Liver (tissue), 9 donors: Measurements from ENCODE around the gene SLC6A12. TPM values are rescaled to one million over a fixed set of nuclear protein-coding genes. Genes with fewer than 3 reads are reported as not detected.

Experiments used
- DNase-seq: peaks from one replicate; pipeline ENCODE4 v3.0.0-alpha.2; 2017; ENCODE audit warnings: low spot score
- H3K27ac ChIP-seq, 2 donors: one replicate each; pipeline ENCODE4 v1.7.0; 2013; ENCODE audit warnings: inconsistent platforms in 2 of 2, low read length in 2 of 2, control low read depth in 1 of 2, low read depth in 1 of 2, mild to moderate bottlenecking in 1 of 2
- H3K27me3 ChIP-seq, 4 donors: one replicate each; pipeline versions ENCODE4 v1.6.1 to v1.7.0; 2013; ENCODE audit warnings: low read length in 3 of 4, inconsistent platforms in 1 of 4, mild to moderate bottlenecking in 1 of 4, moderate library complexity in 1 of 4; ENCODE audit not compliant: control insufficient read depth in 4 of 4, insufficient read depth in 4 of 4
- H3K36me3 ChIP-seq, 4 donors: one replicate each; pipeline versions ENCODE4 v1.6.1 to v1.7.0; 2013; ENCODE audit warnings: low read length in 3 of 4, mild to moderate bottlenecking in 3 of 4, low read depth in 1 of 4, moderate library complexity in 1 of 4; ENCODE audit not compliant: control insufficient read depth in 4 of 4, insufficient read depth in 3 of 4
- H3K4me1 ChIP-seq, 4 donors: one replicate each; pipeline versions ENCODE4 v1.6.1 to v1.7.0; 2013; ENCODE audit warnings: low read length in 3 of 4, mild to moderate bottlenecking in 3 of 4, moderate library complexity in 1 of 4; ENCODE audit not compliant: control insufficient read depth in 4 of 4, insufficient read depth in 4 of 4
- H3K4me3 ChIP-seq, 3 donors: one replicate each; pipeline versions ENCODE4 v1.6.1 to v1.7.0; 2013; ENCODE audit warnings: low read length in 3 of 3, control low read depth in 1 of 3, low read depth in 1 of 3, mild to moderate bottlenecking in 1 of 3
- H3K9ac ChIP-seq, 2 donors: one replicate each; pipeline ENCODE4 v1.7.0; 2013; ENCODE audit warnings: low read length in 2 of 2, mild to moderate bottlenecking in 2 of 2, moderate library complexity in 2 of 2, control low read depth in 1 of 2, low read depth in 1 of 2
- H3K9me3 ChIP-seq, 4 donors: one replicate each; pipeline versions ENCODE4 v1.6.1 to v1.7.0; 2013; ENCODE audit warnings: low read length in 3 of 4; ENCODE audit not compliant: control insufficient read depth in 4 of 4
- EGR1 ChIP-seq, 2 donors: IDR thresholded peaks; 2 replicates each; pipeline ENCODE4 v1.6.1; 2016 to 2018; ENCODE audit warnings: antibody characterized with exemption in 2 of 2, low read depth in 2 of 2
- FOXA1 ChIP-seq: IDR thresholded peaks from 2 replicates; pipeline ENCODE4 v1.6.1; 2016; ENCODE audit warnings: antibody characterized with exemption
- FOXA2 ChIP-seq: IDR thresholded peaks from 2 replicates; pipeline ENCODE4 v1.6.1; 2016; ENCODE audit warnings: antibody characterized with exemption
- GABPA ChIP-seq, 2 donors: IDR thresholded peaks in 1 of 2; conservative IDR thresholded peaks in 1 of 2; 2 replicates each; pipeline ENCODE4 v1.6.1; 2016; ENCODE audit warnings: antibody characterized with exemption in 2 of 2, mild to moderate bottlenecking in 1 of 2, moderate library complexity in 1 of 2
- HNF4A ChIP-seq, 2 donors: conservative IDR thresholded peaks; 2 replicates each; pipeline ENCODE4 v1.6.1; 2016; ENCODE audit warnings: antibody characterized with exemption in 2 of 2, mild to moderate bottlenecking in 2 of 2
- HNF4G ChIP-seq: IDR thresholded peaks from 2 replicates; pipeline ENCODE4 v1.6.1; 2016; ENCODE audit warnings: antibody characterized with exemption
- JUND ChIP-seq, 2 donors: IDR thresholded peaks; 2 replicates each; pipeline ENCODE4 v1.6.1; 2016; ENCODE audit warnings: antibody characterized with exemption in 2 of 2
- NR2F2 ChIP-seq: IDR thresholded peaks from 2 replicates; pipeline ENCODE4 v1.6.1; 2016; ENCODE audit warnings: antibody characterized with exemption
- RAD21 ChIP-seq, 2 donors: IDR thresholded peaks; 2 replicates each; pipeline ENCODE4 v1.6.1; 2016; ENCODE audit warnings: antibody characterized with exemption in 2 of 2, mild to moderate bottlenecking in 2 of 2
- RXRA ChIP-seq, 2 donors: IDR thresholded peaks; 2 replicates each; pipeline ENCODE4 v1.6.1; 2017 to 2018; ENCODE audit warnings: antibody characterized with exemption in 2 of 2, mild to moderate bottlenecking in 1 of 2
- SP1 ChIP-seq: IDR thresholded peaks from 2 replicates; pipeline ENCODE4 v1.6.1; 2018; ENCODE audit warnings: antibody characterized with exemption, mild to moderate bottlenecking
- TAF1 ChIP-seq: conservative IDR thresholded peaks from 2 replicates; pipeline ENCODE4 v1.6.1; 2016; ENCODE audit warnings: antibody characterized with exemption, mild to moderate bottlenecking
- YY1 ChIP-seq: IDR thresholded peaks from 2 replicates; pipeline ENCODE4 v1.6.1; 2016; ENCODE audit warnings: antibody characterized with exemption, mild to moderate bottlenecking
- WGBS: extraction: QIAGEN DNeasy Blood & Tissue Kit; methylation state at CpG from one replicate; pipeline ENCODE4 v1.1.7; 2013; 5-methylcytosine and 5-hydroxymethylcytosine counted together
- polyA plus RNA-seq, 2 donors: library from polyadenylated mRNA; stranded (reverse) in 1 of 2; unstranded in 1 of 2; fragments of 200-250 nt in 1 of 2; fragments of >200 nt in 1 of 2; fragmentation: Nextera tagmentation in 1 of 2; extraction: Ambion mirVana in 1 of 2; gene quantifications; one replicate each; pipeline versions ENCODE4 v1.2.1 to v1.2.3, GENCODE V29; 2013 to 2015
- total RNA-seq, 2 donors: library from RNA; depleted of rRNA; stranded (reverse); fragments of >200 nt; gene quantifications; one replicate each; pipeline ENCODE4 v1.2.3, GENCODE V29; 2014
- TF ChIP-seq, protein P1 (sequence below): fragments of 150-350 bp; IDR thresholded peaks from 2 replicates; pipeline ENCODE4 v1.5.1; 2017; ENCODE audit warnings: improper control_type of control experiment, low read depth, low read length; ENCODE audit not compliant: missing input control
- TF ChIP-seq, protein P2 (sequence below): IDR thresholded peaks from 2 replicates; pipeline ENCODE4 v1.6.1; 2016; ENCODE audit warnings: antibody characterized with exemption
- TF ChIP-seq, protein P3 (sequence below): IDR thresholded peaks from 2 replicates; pipeline ENCODE4 v1.6.1; 2016; ENCODE audit warnings: antibody characterized with exemption, mild to moderate bottlenecking
- TF ChIP-seq, protein P4 (sequence below): IDR thresholded peaks from 2 replicates; pipeline ENCODE4 v1.6.1; 2016; ENCODE audit warnings: antibody characterized with exemption
- TF ChIP-seq, protein P5 (sequence below): IDR thresholded peaks from 2 replicates; pipeline ENCODE4 v1.6.1; 2016; ENCODE audit warnings: antibody characterized with exemption
- donor health status: healthy.
- donor health status: healthy.
- donor health status: healthy.
- donor health status: healthy.
- donor health status: healthy.

The SLC6A12 gene
- total and polyA plus RNA-seq, 4 donors: 18.2 to 30.3 (median 23.2) TPM

DNA sequence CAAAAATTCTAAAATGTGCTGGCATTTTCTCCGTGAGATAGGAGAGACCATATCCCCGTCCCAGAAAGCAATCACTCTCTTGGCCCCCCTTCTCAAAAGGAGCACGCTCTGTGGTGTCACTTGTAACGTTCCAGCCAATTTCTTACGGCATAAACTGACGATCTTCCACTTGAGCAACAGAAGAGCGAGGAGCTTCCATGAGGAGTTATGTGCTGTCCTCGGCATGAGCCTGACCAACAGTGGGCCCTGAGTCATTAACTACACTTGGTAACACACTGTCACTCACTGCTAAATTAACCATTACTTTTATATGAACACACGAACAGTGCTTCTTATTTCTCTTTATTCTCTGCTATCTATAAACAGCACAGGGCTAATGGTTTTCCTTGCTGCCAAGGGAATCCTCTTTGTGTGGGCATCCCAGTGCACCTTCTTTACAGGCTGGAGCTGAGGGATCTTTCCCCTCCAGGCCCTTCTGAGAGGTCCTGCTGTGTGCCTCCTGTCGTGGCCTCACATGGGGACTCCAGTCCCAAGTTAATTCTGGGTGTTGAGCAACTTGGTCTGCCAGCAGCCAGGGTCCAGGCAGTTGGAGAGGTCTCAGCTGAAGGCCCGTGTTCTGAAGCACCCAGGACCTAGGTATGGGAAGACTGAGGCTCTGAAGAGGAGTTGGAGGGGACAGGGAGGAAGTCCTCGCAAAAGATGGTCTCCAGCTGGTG lies 39.3 kb upstream of the SLC6A12 start:
- no peaks in the 10 kb centered on the region for H3K9me3 ChIP-seq
- peak; percentile 32 for DNase-seq
- H3K27me3 ChIP-seq: no peaks in the 10 kb centered on the region
- no peak for TF ChIP-seq FOXA1
- TF ChIP-seq, protein P1, sequence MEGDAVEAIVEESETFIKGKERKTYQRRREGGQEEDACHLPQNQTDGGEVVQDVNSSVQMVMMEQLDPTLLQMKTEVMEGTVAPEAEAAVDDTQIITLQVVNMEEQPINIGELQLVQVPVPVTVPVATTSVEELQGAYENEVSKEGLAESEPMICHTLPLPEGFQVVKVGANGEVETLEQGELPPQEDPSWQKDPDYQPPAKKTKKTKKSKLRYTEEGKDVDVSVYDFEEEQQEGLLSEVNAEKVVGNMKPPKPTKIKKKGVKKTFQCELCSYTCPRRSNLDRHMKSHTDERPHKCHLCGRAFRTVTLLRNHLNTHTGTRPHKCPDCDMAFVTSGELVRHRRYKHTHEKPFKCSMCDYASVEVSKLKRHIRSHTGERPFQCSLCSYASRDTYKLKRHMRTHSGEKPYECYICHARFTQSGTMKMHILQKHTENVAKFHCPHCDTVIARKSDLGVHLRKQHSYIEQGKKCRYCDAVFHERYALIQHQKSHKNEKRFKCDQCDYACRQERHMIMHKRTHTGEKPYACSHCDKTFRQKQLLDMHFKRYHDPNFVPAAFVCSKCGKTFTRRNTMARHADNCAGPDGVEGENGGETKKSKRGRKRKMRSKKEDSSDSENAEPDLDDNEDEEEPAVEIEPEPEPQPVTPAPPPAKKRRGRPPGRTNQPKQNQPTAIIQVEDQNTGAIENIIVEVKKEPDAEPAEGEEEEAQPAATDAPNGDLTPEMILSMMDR: no peak
- TF ChIP-seq, protein P2, sequence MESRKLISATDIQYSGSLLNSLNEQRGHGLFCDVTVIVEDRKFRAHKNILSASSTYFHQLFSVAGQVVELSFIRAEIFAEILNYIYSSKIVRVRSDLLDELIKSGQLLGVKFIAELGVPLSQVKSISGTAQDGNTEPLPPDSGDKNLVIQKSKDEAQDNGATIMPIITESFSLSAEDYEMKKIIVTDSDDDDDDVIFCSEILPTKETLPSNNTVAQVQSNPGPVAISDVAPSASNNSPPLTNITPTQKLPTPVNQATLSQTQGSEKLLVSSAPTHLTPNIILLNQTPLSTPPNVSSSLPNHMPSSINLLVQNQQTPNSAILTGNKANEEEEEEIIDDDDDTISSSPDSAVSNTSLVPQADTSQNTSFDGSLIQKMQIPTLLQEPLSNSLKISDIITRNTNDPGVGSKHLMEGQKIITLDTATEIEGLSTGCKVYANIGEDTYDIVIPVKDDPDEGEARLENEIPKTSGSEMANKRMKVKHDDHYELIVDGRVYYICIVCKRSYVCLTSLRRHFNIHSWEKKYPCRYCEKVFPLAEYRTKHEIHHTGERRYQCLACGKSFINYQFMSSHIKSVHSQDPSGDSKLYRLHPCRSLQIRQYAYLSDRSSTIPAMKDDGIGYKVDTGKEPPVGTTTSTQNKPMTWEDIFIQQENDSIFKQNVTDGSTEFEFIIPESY: no peak
- no peak for TF ChIP-seq RAD21 (IDR thresholded peaks at IDR 0.05)
- no peak for TF ChIP-seq RXRA (IDR thresholded peaks at IDR 0.05)
- TF ChIP-seq JUND (IDR thresholded peaks at IDR 0.05): no peak
- no peak for TF ChIP-seq YY1
- TF ChIP-seq NR2F2: no peak
- TF ChIP-seq, protein P3, sequence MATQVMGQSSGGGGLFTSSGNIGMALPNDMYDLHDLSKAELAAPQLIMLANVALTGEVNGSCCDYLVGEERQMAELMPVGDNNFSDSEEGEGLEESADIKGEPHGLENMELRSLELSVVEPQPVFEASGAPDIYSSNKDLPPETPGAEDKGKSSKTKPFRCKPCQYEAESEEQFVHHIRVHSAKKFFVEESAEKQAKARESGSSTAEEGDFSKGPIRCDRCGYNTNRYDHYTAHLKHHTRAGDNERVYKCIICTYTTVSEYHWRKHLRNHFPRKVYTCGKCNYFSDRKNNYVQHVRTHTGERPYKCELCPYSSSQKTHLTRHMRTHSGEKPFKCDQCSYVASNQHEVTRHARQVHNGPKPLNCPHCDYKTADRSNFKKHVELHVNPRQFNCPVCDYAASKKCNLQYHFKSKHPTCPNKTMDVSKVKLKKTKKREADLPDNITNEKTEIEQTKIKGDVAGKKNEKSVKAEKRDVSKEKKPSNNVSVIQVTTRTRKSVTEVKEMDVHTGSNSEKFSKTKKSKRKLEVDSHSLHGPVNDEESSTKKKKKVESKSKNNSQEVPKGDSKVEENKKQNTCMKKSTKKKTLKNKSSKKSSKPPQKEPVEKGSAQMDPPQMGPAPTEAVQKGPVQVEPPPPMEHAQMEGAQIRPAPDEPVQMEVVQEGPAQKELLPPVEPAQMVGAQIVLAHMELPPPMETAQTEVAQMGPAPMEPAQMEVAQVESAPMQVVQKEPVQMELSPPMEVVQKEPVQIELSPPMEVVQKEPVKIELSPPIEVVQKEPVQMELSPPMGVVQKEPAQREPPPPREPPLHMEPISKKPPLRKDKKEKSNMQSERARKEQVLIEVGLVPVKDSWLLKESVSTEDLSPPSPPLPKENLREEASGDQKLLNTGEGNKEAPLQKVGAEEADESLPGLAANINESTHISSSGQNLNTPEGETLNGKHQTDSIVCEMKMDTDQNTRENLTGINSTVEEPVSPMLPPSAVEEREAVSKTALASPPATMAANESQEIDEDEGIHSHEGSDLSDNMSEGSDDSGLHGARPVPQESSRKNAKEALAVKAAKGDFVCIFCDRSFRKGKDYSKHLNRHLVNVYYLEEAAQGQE: no peak
- TF ChIP-seq TAF1: no peak
- no peak for TF ChIP-seq HNF4G
- TF ChIP-seq GABPA (IDR thresholded peaks at IDR 0.05 in 1 of 2, conservative IDR thresholded peaks at IDR 0.05 in 1 of 2): no peak
- TF ChIP-seq, protein P4, sequence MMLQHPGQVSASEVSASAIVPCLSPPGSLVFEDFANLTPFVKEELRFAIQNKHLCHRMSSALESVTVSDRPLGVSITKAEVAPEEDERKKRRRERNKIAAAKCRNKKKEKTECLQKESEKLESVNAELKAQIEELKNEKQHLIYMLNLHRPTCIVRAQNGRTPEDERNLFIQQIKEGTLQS: no peak
- no peak for TF ChIP-seq HNF4A (conservative IDR thresholded peaks at IDR 0.05)
- TF ChIP-seq, protein P5, sequence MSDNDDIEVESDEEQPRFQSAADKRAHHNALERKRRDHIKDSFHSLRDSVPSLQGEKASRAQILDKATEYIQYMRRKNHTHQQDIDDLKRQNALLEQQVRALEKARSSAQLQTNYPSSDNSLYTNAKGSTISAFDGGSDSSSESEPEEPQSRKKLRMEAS: no peak
- TF ChIP-seq SP1: no peak
- no peak for TF ChIP-seq FOXA2
- TF ChIP-seq EGR1 (IDR thresholded peaks at IDR 0.05; ENCODE audit: low read depth in 2 of 2): no peak
- H3K4me1 ChIP-seq: peaks cover 3 to 13% (median 5%) of the 10 kb centered on the region in 4 donors
- 93% methylated on average over 12 of the region's 12 CpGs for WGBS
- no peak overlapping the region for H3K27ac ChIP-seq
- H3K36me3 ChIP-seq: no peaks in the 10 kb centered on the region
- H3K9ac ChIP-seq: no peak overlapping the region
- no peak overlapping the region for H3K4me3 ChIP-seq
